GM23338 (cell line): ENCODE measurements around the gene INPP4B.

Experiments
- CREB1 ChIP-seq: fragments of 250-450 bp; sonication (Bioruptor Pico); IDR thresholded peaks from 2 replicates; pipeline ENCODE4 v1.5.0; 2020; ENCODE audit warnings: low read depth, mild to moderate bottlenecking, moderate library complexity
- EZH2phosphoT487 ChIP-seq: fragments of 200-600 bp; sonication (generic); IDR thresholded peaks from one replicate; pipeline ENCODE4 v1.8.1; 2018; ENCODE audit warnings: antibody characterized with exemption; ENCODE audit not compliant: unreplicated experiment
- ZNF114 ChIP-seq: fragments of 250-450 bp; sonication (Bioruptor Pico); IDR thresholded peaks from 2 replicates; pipeline ENCODE4 v1.5.0; 2020; ENCODE audit warnings: mild to moderate bottlenecking, moderate library complexity
- TF ChIP-seq, protein P1 (sequence below), 2 experiments: fragments of 200-600 bp in 1 of 2; sonication (generic) in 1 of 2; conservative IDR thresholded peaks; 2 replicates each; pipeline versions ENCODE4 v1.5.1 to v1.6.1; 2016 to 2017; ENCODE audit warnings: antibody characterized with exemption in 2 of 2, low read depth in 2 of 2, mild to moderate bottlenecking in 2 of 2, moderate library complexity in 1 of 2

DNA sequence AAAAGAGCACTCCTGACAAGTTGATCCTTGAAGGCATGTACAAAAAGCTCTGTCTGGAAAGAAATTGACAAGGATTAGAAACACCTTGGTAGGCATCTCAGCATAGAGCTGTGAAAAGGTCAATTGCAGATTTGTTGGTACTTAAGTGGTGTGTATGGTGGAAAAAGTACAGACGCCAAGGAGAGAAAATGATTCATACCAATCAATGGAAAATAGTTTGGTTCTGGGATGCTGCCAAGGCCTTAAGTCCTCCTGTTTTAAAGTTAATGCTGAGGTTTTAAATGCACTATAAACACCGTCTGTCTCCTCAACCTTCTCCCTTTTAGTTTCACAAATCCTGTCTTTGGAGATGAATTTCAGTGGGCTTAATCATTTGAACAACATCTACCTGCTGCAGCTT, 685.6 kb downstream of the INPP4B start:
- TF ChIP-seq, protein P1, sequence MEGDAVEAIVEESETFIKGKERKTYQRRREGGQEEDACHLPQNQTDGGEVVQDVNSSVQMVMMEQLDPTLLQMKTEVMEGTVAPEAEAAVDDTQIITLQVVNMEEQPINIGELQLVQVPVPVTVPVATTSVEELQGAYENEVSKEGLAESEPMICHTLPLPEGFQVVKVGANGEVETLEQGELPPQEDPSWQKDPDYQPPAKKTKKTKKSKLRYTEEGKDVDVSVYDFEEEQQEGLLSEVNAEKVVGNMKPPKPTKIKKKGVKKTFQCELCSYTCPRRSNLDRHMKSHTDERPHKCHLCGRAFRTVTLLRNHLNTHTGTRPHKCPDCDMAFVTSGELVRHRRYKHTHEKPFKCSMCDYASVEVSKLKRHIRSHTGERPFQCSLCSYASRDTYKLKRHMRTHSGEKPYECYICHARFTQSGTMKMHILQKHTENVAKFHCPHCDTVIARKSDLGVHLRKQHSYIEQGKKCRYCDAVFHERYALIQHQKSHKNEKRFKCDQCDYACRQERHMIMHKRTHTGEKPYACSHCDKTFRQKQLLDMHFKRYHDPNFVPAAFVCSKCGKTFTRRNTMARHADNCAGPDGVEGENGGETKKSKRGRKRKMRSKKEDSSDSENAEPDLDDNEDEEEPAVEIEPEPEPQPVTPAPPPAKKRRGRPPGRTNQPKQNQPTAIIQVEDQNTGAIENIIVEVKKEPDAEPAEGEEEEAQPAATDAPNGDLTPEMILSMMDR (conservative IDR thresholded peaks at IDR 0.05; ENCODE audit: low read depth in 2 of 2), result no peak
- TF ChIP-seq CREB1 (CRISPR knock-in tag) (no peak), EZH2phosphoT487 (no peak), ZNF114 (CRISPR knock-in tag) (no peak)
